Measurements from ENCODE around the gene GTF3C1. TPM values are rescaled to one million over a fixed set of nuclear protein-coding genes. Genes with fewer than 3 reads are reported as not detected.

The GTF3C1 gene
- total and polyA plus RNA-seq, 10 donors, result 28.8 to 68.6 (median 57.1) TPM

GRCh38 chr16:27518226-27518625 is 31.5 kb downstream of the GTF3C1 start:
- intact Hi-C loops (cut with DNase I; ENCODE audit: low total_unique reads), result no loop called here
- Histone ChIP-seq H3K36me3 (peaks cover 0 to 93% (median 28%) of the 10 kb centered on the region in 6 donors), H3K27me3 (replicated peaks in 1 of 7) (no peaks in the 10 kb centered on the region), H3K4me3 (no peak overlapping the region), H3K27ac (no peak overlapping the region), H3K4me1 (peaks cover 0 to 10% (median 3%) of the 10 kb centered on the region in 6 donors), H3K9me3 (no peaks in the 10 kb centered on the region)
- 92 to 97% (median 95%) methylated on average over 3 to 4 of the region's 4 CpGs for WGBS, 5 donors
- DNase-seq, result no peak
- no peak for TF ChIP-seq POLR2AphosphoS5 (IDR thresholded peaks at IDR 0.05)
- TF ChIP-seq POLR2A (IDR thresholded peaks at IDR 0.05), result no peak
- TF ChIP-seq CTCF (IDR thresholded peaks at IDR 0.05 in 8 of 11, conservative IDR thresholded peaks at IDR 0.05 in 3 of 11), result no peak

GRCh38 chr16:27517664-27518063 is 32.0 kb downstream of the GTF3C1 start:
- no peak for DNase-seq
- no peak overlapping the region for H3K4me3 ChIP-seq
- peaks cover 0 to 93% (median 31%) of the 10 kb centered on the region in 6 donors for H3K36me3 ChIP-seq
- H3K9me3 ChIP-seq, result no peaks in the 10 kb centered on the region
- intact Hi-C loops (cut with DNase I; ENCODE audit: low total_unique reads), result no loop called here
- WGBS, 5 donors, result 92 to 97% (median 95%) methylated on average over 7 of the region's 7 CpGs
- TF ChIP-seq CTCF (IDR thresholded peaks at IDR 0.05 in 8 of 11, conservative IDR thresholded peaks at IDR 0.05 in 3 of 11), result no peak
- no peak for TF ChIP-seq POLR2A (IDR thresholded peaks at IDR 0.05)
- no peak overlapping the region for H3K27ac ChIP-seq
- no peaks in the 10 kb centered on the region for H3K27me3 ChIP-seq (replicated peaks in 1 of 7)
- peaks cover 0 to 10% (median 3%) of the 10 kb centered on the region in 6 donors for H3K4me1 ChIP-seq

GRCh38 chr16:27516365-27516764 is 33.3 kb downstream of the GTF3C1 start:
- H3K27ac ChIP-seq, result no peak overlapping the region
- no peak for TF ChIP-seq POLR2A (IDR thresholded peaks at IDR 0.05)
- no peak for TF ChIP-seq POLR2AphosphoS5 (IDR thresholded peaks at IDR 0.05)
- TF ChIP-seq CTCF (IDR thresholded peaks at IDR 0.05 in 8 of 11, conservative IDR thresholded peaks at IDR 0.05 in 3 of 11), result no peak
- H3K9me3 ChIP-seq, result no peaks in the 10 kb centered on the region
- no peak overlapping the region for H3K4me3 ChIP-seq
- peaks cover 0 to 98% (median 39%) of the 10 kb centered on the region in 6 donors for H3K36me3 ChIP-seq
- intact Hi-C loops (cut with DNase I; ENCODE audit: low total_unique reads), result no loop called here
- WGBS, 5 donors, result 93 to 98% (median 96%) methylated on average over 11 of the region's 11 CpGs
- peaks cover 0 to 9% (median 2%) of the 10 kb centered on the region in 6 donors for H3K4me1 ChIP-seq
- H3K27me3 ChIP-seq (replicated peaks in 1 of 7), result no peaks in the 10 kb centered on the region
- DNase-seq, result no peak

- Histone ChIP-seq H3K36me3 (peaks cover 0 to 98% (median 43%) of the 10 kb centered on the region in 6 donors), H3K4me3 (no peak overlapping the region)
- TF ChIP-seq CTCF (IDR thresholded peaks at IDR 0.05 in 8 of 11, conservative IDR thresholded peaks at IDR 0.05 in 3 of 11) (peak in 8 of 11 experiments; percentile 7 to 61 (median 44)), POLR2AphosphoS5 (IDR thresholded peaks at IDR 0.05) (no peak), POLR2A (IDR thresholded peaks at IDR 0.05) (no peak)
These were observed 33.8 kb downstream of the GTF3C1 start for GRCh38 chr16:27515874-27516353.

More at GRCh38 chr16:27515874-27516353, 33.8 kb downstream of the GTF3C1 start:
- intact Hi-C loops (cut with DNase I; ENCODE audit: low total_unique reads), result no loop called here
- 91 to 95% (median 93%) methylated on average over 3 to 9 of the region's 9 CpGs for WGBS, 5 donors
- no peak overlapping the region for H3K27ac ChIP-seq
- DNase-seq, result peak; percentile 36
- no peaks in the 10 kb centered on the region for H3K9me3 ChIP-seq
- H3K27me3 ChIP-seq (replicated peaks in 1 of 7), result no peaks in the 10 kb centered on the region
- H3K4me1 ChIP-seq, result peaks cover 0 to 4% (median 0%) of the 10 kb centered on the region in 6 donors
